Activated CD4-positive, alpha-beta T cell treated with anti-CD3 and anti-CD28 coated beads, Interleukin-2, amount 10 ng/mL, durations not matched to agents 24 days and 14 days (primary cell): Measurements from ENCODE around the gene PROC. TPM values are rescaled to one million over a fixed set of nuclear protein-coding genes. Genes with fewer than 3 reads are reported as not detected.

Source experiments
- DNase-seq: peaks from one replicate; pipeline ENCODE4 v3.0.0; 2022
- H3K27ac Mint-ChIP-seq: one replicate; pipeline ENCODE4 v1.8.0; 2022; ENCODE audit warnings: mild to moderate bottlenecking, mixed read lengths
- H3K27me3 Mint-ChIP-seq: one replicate; pipeline ENCODE4 v1.8.0; 2022; ENCODE audit warnings: mixed read lengths
- H3K36me3 Mint-ChIP-seq: one replicate; pipeline ENCODE4 v1.8.0; 2022; ENCODE audit warnings: low read depth, mild to moderate bottlenecking, mixed read lengths
- H3K4me1 Mint-ChIP-seq: one replicate; pipeline ENCODE4 v1.8.0; 2021; ENCODE audit warnings: mixed read lengths
- H3K4me3 Mint-ChIP-seq: one replicate; pipeline ENCODE4 v1.8.0; 2022; ENCODE audit warnings: mild to moderate bottlenecking, moderate library complexity, mixed read lengths
- H3K9me3 Mint-ChIP-seq: one replicate; pipeline ENCODE4 v1.8.0; 2021; ENCODE audit warnings: mixed read lengths
- intact Hi-C: fragments of 100-400 bp; cut with micrococcal nuclease; formaldehyde crosslinking; loops from one replicate; pipeline ENCODE4 v1.15.1; 2023
- total RNA-seq: library from RNA; stranded (reverse); gene quantifications from 2 replicates; pipeline ENCODE4 v1.2.3, GENCODE V29; 2022

The PROC gene
- 0.12 TPM in 1 of 2 replicates, not detected in the other for total RNA-seq

- Mint-ChIP-seq H3K36me3 (no peaks in the 10 kb centered on the region), H3K9me3 (no peaks in the 10 kb centered on the region), H3K27me3 (peaks cover 43% of the 10 kb centered on the region), H3K4me3 (peak within 1 kb of the TSS; percentile 45), H3K27ac (no peak within 1 kb of the TSS), H3K4me1 (peaks cover 24% of the 10 kb centered on the region)
- no peak for DNase-seq
- intact Hi-C loops: loop anchor here (10.0 kb wide), 1 partner anchor 334 kb away; no protein-coding TSS in a partner anchor
Observed at GRCh38 chr2:127418300-127419111, at the start of gene PROC. TSS of gene PROC (plus strand) at chr2:127418427. CDS start at chr2:127419943, 1,516 bp downstream.

- peaks cover 33% of the 10 kb centered on the region for H3K36me3 Mint-ChIP-seq
Observed at GRCh38 chr2:127370010-127370409, 48.2 kb upstream of the PROC start.

GRCh38 chr2:127371037-127371436 is 47.2 kb upstream of the PROC start:
- H3K36me3 Mint-ChIP-seq: peaks cover 39% of the 10 kb centered on the region
- peaks cover 5% of the 10 kb centered on the region for H3K4me1 Mint-ChIP-seq
- DNase-seq: no peak
- intact Hi-C loops: no loop called here
- no peak overlapping the region for H3K4me3 Mint-ChIP-seq
- H3K27me3 Mint-ChIP-seq: no peaks in the 10 kb centered on the region
- H3K27ac Mint-ChIP-seq: no peak overlapping the region
- H3K9me3 Mint-ChIP-seq: peaks cover 30% of the 10 kb centered on the region

More at GRCh38 chr2:127370010-127370409, 48.2 kb upstream of the PROC start:
- intact Hi-C loops: no loop called here
- no peak overlapping the region for H3K27ac Mint-ChIP-seq
- no peaks in the 10 kb centered on the region for H3K27me3 Mint-ChIP-seq
- no peak for DNase-seq
- H3K4me1 Mint-ChIP-seq: peaks cover 9% of the 10 kb centered on the region
- no peak overlapping the region for H3K4me3 Mint-ChIP-seq
- peaks cover 26% of the 10 kb centered on the region for H3K9me3 Mint-ChIP-seq

- Mint-ChIP-seq H3K9me3 (peaks cover 30% of the 10 kb centered on the region), H3K36me3 (peaks cover 48% of the 10 kb centered on the region), H3K27ac (no peak overlapping the region), H3K27me3 (no peaks in the 10 kb centered on the region), H3K4me3 (no peak overlapping the region), H3K4me1 (peaks cover 10% of the 10 kb centered on the region)
- DNase-seq: no peak
- intact Hi-C loops: no loop called here
Observed at GRCh38 chr2:127373362-127374083, 44.7 kb upstream of the PROC start.

GRCh38 chr2:127376257-127376656 is 42.0 kb upstream of the PROC start:
- no peaks in the 10 kb centered on the region for H3K27me3 Mint-ChIP-seq
- peaks cover 27% of the 10 kb centered on the region for H3K9me3 Mint-ChIP-seq
- H3K4me1 Mint-ChIP-seq: peaks cover 14% of the 10 kb centered on the region
- intact Hi-C loops: no loop called here
- H3K27ac Mint-ChIP-seq: no peak overlapping the region
- H3K4me3 Mint-ChIP-seq: no peak overlapping the region
- no peak for DNase-seq
- H3K36me3 Mint-ChIP-seq: peaks cover 36% of the 10 kb centered on the region

GRCh38 chr2:127377262-127377661 is 41.0 kb upstream of the PROC start:
- Mint-ChIP-seq H3K4me3 (no peak overlapping the region), H3K27me3 (no peaks in the 10 kb centered on the region)

GRCh38 chr2:127378720-127379119 is 39.5 kb upstream of the PROC start:
- Mint-ChIP-seq H3K27me3 (no peaks in the 10 kb centered on the region), H3K36me3 (peaks cover 27% of the 10 kb centered on the region), H3K4me1 (peaks cover 23% of the 10 kb centered on the region), H3K9me3 (peaks cover 13% of the 10 kb centered on the region), H3K4me3 (no peak overlapping the region), H3K27ac (no peak overlapping the region)
- no peak for DNase-seq
- intact Hi-C loops: no loop called here

More at GRCh38 chr2:127377262-127377661, 41.0 kb upstream of the PROC start:
- Mint-ChIP-seq H3K36me3 (peaks cover 30% of the 10 kb centered on the region), H3K27ac (no peak overlapping the region), H3K9me3 (peaks cover 18% of the 10 kb centered on the region), H3K4me1 (peaks cover 16% of the 10 kb centered on the region)
- DNase-seq: no peak
- intact Hi-C loops: no loop called here

- peaks cover 24% of the 10 kb centered on the region for H3K4me1 Mint-ChIP-seq
- no peak for DNase-seq
- H3K27me3 Mint-ChIP-seq: no peaks in the 10 kb centered on the region
- H3K36me3 Mint-ChIP-seq: peaks cover 22% of the 10 kb centered on the region
- intact Hi-C loops: no loop called here
- peaks cover 4% of the 10 kb centered on the region for H3K9me3 Mint-ChIP-seq
- H3K4me3 Mint-ChIP-seq: no peak overlapping the region
- H3K27ac Mint-ChIP-seq: no peak overlapping the region
Observed at GRCh38 chr2:127379712-127380355, 38.4 kb upstream of the PROC start.

- no peak overlapping the region for H3K27ac Mint-ChIP-seq
- peaks cover 17% of the 10 kb centered on the region for H3K36me3 Mint-ChIP-seq
- DNase-seq: no peak
- intact Hi-C loops: no loop called here
- peaks cover 41% of the 10 kb centered on the region for H3K4me1 Mint-ChIP-seq
- H3K9me3 Mint-ChIP-seq: no peaks in the 10 kb centered on the region
- no peak overlapping the region for H3K4me3 Mint-ChIP-seq
- no peaks in the 10 kb centered on the region for H3K27me3 Mint-ChIP-seq
Observed at GRCh38 chr2:127381762-127382161, 36.5 kb upstream of the PROC start.

- peaks cover 15% of the 10 kb centered on the region for H3K36me3 Mint-ChIP-seq
- no peak for DNase-seq
- no peaks in the 10 kb centered on the region for H3K9me3 Mint-ChIP-seq
- H3K4me1 Mint-ChIP-seq: peaks cover 40% of the 10 kb centered on the region
- H3K27ac Mint-ChIP-seq: peak overlapping the region; percentile 51
- H3K4me3 Mint-ChIP-seq: no peak overlapping the region
- no peaks in the 10 kb centered on the region for H3K27me3 Mint-ChIP-seq
- intact Hi-C loops: no loop called here
Observed at GRCh38 chr2:127382831-127383230, 35.4 kb upstream of the PROC start.

- no peak overlapping the region for H3K27ac Mint-ChIP-seq
Observed at GRCh38 chr2:127384529-127384928, 33.7 kb upstream of the PROC start.

GRCh38 chr2:127386246-127386645 is 32.0 kb upstream of the PROC start:
- Mint-ChIP-seq H3K4me1 (peaks cover 57% of the 10 kb centered on the region), H3K4me3 (peak overlapping the region; percentile 88)
- intact Hi-C loops: loop anchor here (2.0 to 5.0 kb wide), 3 partner anchors 79 to 426 kb away; partner anchors contain the start of gene WDR33

More at GRCh38 chr2:127384529-127384928, 33.7 kb upstream of the PROC start:
- H3K36me3 Mint-ChIP-seq: peaks cover 13% of the 10 kb centered on the region
- H3K27me3 Mint-ChIP-seq: no peaks in the 10 kb centered on the region
- H3K4me1 Mint-ChIP-seq: peaks cover 51% of the 10 kb centered on the region
- intact Hi-C loops: no loop called here
- DNase-seq: no peak
- H3K4me3 Mint-ChIP-seq: no peak overlapping the region
- H3K9me3 Mint-ChIP-seq: no peaks in the 10 kb centered on the region

GRCh38 chr2:127386764-127387654 is 31.2 kb upstream of the PROC start:
- H3K4me1 Mint-ChIP-seq: peaks cover 56% of the 10 kb centered on the region
- H3K9me3 Mint-ChIP-seq: no peaks in the 10 kb centered on the region
- peaks cover 13% of the 10 kb centered on the region for H3K36me3 Mint-ChIP-seq
- peak; percentile 93 for DNase-seq
- H3K27me3 Mint-ChIP-seq: no peaks in the 10 kb centered on the region
- intact Hi-C loops: loop anchor here (1.0 to 5.0 kb wide), 5 partner anchors 28 to 425 kb away; partner anchors contain the start of genes IWS1 and WDR33
- peak overlapping the region; percentile 88 for H3K4me3 Mint-ChIP-seq
- peak overlapping the region; percentile 87 for H3K27ac Mint-ChIP-seq

More at GRCh38 chr2:127386246-127386645, 32.0 kb upstream of the PROC start:
- Mint-ChIP-seq H3K36me3 (peaks cover 13% of the 10 kb centered on the region), H3K9me3 (no peaks in the 10 kb centered on the region), H3K27me3 (no peaks in the 10 kb centered on the region), H3K27ac (peak overlapping the region; percentile 87)
- no peak for DNase-seq
